Stimulated activated CD4-positive, alpha-beta T cell treated with anti-CD3 and anti-CD28 coated beads, Interleukin-15, amount 100 ng/mL, for 48 hours (primary cell): Measurements from ENCODE around the gene RASSF4.

Experiments used
- DNase-seq, 2 donors: peaks; one replicate each; pipeline ENCODE4 v3.0.0-alpha.2; 2020; ENCODE audit warnings: low read depth in 2 of 2

RASSF4 gene

GRCh38 chr10:44947371-44948152 is 12.0 kb upstream of the RASSF4 start:
- no peak for DNase-seq

- no peak for DNase-seq
Observed at GRCh38 chr10:44948642-44949041, 11.0 kb upstream of the RASSF4 start.

GRCh38 chr10:44949127-44949802 is 10.3 kb upstream of the RASSF4 start:
- no peak for DNase-seq

DNA sequence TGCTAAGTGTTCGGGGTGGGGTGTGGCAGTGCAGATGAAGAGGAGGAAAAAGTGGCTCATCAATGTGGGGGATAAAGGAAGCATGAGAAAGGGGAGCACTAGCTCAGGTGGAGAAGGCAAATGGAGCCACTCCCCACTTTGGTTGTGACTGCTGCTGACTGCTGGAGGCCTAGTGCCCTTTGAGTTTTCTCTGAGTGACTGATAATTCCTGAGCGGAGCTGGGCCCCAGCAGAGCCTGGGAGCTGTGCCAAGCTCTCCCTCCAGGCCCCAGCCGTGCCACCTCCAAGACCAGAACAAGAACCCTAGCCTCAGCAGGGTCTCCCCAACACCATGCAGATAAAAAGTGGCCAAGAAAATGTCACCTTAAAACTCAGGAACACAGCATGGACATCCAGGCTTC is 9.7 kb upstream of the RASSF4 start:
- no peak for DNase-seq

DNA sequence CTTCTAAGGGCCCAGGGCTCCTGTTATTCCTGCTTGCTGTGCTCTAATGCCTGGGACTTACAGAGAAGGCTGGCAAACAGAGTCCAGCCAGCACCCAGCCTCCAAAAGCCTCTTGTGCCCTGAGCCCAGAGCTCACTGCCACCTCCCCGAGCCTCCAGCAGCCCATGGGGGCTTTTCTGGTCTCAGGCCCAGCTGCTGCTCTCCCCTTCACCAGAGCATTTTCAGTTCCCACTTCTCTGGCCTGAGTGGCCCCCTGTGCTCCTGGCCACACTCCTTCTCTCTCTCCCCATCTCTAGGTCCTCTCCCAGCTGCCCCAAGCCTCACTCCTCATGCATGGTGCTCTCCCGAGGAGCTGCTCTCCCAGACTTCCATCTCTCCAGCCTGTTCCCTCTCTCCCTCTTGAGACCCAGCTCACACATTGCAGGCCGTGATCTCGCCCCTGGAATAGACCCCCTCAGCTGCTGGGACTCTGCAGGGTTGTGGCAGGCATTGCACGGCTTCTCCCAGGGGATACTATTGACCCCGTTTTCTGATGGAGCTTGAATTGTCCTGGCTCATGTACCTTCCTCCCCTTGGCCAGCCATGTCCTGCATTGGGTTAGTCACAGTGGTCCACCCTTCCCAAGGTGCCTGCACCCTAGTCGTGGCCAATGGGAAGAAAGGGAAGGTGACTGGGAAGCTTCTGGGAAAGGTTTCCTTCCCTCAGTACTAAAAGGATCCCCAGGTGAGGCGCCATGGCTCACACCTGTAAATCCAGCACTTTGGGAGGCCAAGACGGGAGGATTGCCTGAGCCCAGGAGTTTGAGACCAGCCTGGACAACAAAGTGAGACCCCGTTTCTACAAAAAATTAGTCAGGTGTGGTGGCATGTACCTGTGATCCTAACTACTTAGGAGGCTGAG is 9.0 kb upstream of the RASSF4 start:
- DNase-seq = no peak

DNA sequence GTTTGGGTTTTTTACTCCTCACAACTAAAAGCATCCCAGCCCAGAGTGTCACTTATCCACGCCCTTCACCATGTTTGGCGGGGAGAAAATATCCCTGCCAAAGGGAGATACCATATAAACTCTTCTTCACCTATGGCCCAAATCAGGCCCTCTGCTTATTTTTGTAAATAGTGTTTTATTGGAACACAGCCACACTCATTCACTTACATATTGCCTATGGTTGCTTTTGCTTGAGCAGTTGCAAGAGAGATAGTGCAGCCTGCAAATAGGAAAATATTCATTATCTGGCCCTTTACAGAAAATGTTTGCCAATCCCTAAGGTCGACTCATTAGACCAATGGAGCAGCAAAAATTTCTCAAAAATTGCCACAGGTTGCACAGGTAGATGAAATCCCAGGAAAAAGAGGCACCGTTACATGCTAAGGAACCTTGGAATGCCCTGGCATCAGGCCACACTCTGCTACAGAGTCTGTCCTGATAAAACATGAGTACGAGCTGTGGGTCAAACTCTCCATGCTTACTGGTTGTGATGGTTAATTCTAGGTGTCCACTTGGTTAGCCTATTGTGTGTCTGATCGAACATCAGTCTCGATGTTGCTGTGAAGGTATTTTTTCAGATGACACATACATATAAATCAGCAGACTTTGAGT is 7.9 kb upstream of the RASSF4 start:
- DNase-seq = no peak

GRCh38 chr10:44952779-44953231 is 6.8 kb upstream of the RASSF4 start:
- no peak for DNase-seq

DNA sequence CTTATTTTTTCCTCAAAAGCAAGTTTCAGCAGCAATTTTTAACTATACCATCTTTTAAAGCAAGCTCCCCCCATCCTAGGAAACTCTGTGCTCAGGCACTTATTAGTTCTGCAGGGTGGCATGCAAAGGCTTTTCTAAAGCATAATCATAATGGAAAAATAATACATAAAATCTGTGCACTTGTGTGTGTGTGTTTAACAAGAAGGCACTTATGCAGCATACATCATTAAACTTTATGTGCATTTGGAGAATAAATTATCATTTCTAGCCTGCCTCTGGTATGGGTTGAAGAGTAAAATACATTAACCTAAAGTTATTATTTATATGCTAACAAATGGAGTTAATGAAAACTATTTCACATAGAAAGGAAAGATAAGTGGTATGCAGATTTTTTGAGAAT is 5.6 kb upstream of the RASSF4 start:
- DNase-seq = no peak

- no peak for DNase-seq
Observed at GRCh38 chr10:44954962-44955361, 4.6 kb upstream of the RASSF4 start.

DNA sequence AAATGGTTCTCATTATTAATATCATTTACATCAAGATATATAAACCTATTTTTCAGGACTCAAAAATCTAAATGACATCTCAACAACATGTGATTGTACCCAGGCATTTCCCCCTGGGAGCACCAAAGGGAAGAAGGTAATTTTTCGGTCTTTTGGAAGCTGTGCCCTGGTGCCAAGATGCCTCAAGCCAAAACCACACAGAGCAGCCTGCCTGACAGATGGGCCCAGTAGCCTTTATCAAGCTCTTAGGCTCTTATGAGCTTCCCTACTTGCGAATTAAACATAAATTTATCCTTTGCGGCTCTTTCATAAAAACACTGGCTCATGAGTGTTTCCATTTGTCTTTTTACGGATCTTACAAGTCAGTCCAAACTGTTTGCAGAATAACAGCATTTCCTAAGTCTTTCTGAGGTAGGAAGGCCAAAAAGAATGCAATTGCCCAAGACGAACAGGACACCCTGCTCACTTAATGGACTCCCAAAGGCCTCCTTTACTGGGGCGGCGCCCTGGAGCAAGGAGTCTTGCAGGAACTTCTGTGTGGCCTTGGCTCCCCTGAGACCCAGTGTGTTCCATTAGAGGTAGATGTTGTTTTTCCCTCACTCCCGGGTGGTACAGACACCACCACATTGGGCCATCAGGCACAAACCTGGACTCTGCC is 4.1 kb upstream of the RASSF4 start:
- no peak for DNase-seq

DNA sequence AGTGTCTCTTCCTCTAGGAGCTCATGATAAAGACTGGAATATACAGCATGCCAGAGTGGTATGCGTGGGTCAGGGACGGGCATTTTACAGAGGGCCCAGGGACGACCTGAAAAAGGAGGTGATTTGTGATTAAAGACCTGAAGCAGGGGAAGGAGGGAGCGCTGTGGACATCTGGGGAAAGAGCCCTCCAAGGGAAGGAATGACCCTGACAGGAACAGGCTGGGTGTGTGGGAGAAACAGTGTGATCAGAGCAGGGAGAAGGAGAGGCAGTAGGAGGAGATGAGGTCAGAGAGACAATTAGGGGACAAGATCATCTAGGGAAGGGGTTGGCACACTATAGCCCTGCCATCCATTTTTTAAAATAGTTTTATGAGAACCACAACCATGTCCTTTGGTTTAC is 3.4 kb upstream of the RASSF4 start:
- no peak for DNase-seq

- DNase-seq = no peak
Observed at GRCh38 chr10:44956717-44957706, 2.6 kb upstream of the RASSF4 start.

DNA sequence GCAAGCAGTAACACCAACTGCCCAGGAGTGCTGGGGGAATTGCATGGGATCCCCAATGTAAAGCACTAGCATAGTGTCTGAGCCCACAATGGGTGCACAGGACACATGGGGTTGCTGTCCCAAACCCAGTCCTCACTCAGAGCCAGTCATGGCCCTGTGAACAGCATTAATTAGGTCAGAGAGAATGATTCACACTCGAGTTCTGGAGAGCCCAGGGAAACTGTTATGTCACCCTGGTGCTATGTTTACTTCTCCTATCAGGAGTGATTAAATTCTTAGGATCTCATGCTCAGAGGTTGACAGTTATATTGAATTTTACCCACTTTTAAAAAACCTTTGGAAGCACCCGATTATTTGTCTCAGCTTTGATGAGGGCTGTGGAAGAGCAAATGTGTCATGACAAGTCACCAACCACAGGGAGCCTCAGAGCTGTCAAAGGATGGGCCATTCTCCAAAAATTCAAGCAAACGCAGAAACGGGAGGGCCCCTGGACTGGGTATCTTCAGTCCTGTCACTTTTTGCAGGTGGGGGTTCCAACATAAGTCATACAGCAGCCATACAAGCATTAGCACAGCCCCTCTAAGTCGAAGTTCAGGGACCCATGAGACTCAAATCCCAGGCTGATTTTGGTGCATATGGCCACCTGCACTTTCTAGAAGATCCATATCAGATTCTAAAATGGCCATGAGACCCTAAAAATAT is 1.3 kb upstream of the RASSF4 start:
- DNase-seq = no peak

DNA sequence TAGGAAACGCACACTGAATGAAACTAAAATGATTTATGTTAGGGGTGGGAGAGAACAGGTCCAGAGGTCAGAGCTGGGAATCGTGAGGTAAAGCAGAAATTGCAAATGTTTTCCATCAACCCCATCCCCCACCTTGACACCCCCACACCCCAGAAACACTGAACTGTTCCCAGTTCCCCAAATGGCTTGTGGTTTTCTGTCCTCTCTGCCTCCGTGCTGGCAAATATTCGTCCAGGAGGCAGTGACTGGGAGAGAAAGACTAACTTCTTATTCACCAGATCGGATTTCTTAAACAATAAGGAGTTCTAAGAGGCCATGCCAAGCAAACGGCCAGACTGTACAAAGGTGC is 730 bp upstream of the RASSF4 start:
- DNase-seq = no peak

DNA sequence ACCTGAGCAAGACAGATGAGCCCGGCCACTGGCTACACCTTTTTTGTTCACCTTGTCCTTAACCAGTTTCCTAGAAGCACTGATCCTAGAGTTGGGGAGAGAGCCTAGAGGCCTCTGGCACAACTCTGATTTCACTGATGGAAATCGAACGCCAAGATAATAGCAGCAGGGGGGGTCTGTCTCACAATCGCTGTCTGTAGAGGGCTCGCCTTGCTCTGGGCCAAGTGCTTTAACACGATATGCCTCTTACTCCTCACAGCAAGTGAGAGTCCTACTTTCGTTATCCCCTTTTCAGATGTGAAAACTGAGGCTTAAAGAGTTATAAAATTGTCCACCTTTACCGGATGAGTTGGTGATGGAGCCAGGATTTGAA is 472 bp downstream of the RASSF4 start:
- no peak for DNase-seq

DNA sequence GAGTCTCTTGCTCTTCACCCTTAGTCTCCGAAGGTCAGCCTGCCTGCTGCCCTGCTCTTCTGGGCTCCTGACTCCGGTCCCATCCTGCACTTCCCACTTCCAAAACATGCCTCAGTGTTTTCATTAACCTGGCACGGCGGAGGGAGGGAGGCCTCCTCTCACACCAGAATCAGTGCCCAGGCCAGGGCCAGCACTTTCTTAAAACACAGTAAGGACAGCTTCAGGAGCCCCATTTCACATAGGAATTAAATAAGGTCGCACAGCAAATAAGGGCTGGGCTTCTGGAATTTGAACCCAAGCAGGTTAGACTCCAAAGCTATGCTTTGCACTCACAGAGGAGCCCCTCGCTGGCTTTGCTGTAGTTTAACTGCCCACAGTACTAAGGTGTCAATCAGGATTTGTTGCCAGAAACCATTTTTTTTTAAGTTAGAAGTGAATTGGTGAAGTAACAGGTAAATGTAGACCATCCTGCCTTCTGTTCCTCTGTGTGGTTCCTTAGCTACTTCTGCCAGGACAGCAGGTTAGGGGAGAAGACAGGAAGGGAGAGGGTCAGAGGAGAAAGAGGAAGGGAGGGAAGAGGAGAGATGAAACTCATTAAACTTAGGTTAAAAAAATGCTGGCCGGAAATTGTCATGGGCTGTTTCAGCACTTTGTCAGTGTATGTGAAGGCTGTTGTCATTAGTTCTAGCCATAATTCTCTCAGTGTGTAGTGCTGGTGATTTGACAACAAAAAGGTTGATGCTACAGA is 1.1 kb downstream of the RASSF4 start:
- DNase-seq = no peak

GRCh38 chr10:44961230-44961571 is 1.6 kb downstream of the RASSF4 start:
- DNase-seq = no peak

- DNase-seq = no peak
Observed at GRCh38 chr10:44961931-44962750, 2.5 kb downstream of the RASSF4 start.
